Upper lobe of left lung (tissue), 6 donors: Measurements from ENCODE around the gene PSMG3. TPM values are rescaled to one million over a fixed set of nuclear protein-coding genes. Genes with fewer than 3 reads are reported as not detected.

Experiments used
- ATAC-seq, 2 donors: fragments of 200-7000 bp; cut with Tn5 transposase; one replicate each; pipeline ENCODE4 v1.9.1; 2022; ENCODE audit warnings: mild to moderate bottlenecking in 2 of 2, moderate library complexity in 2 of 2; ENCODE audit not compliant: low FRiP score in 2 of 2
- DNase-seq, 2 donors: peaks; one replicate each; pipeline ENCODE4 v3.0.0-alpha.2; 2019 to 2020
- H3K27ac ChIP-seq, 4 donors: fragments of 200-600 bp; sonication (generic); one replicate each; pipeline ENCODE4 v1.5.1; 2016 to 2019
- H3K27me3 ChIP-seq, 4 donors: fragments of 200-600 bp; sonication (generic); one replicate each; pipeline ENCODE4 v1.5.1; 2017 to 2019
- H3K36me3 ChIP-seq, 4 donors: fragments of 200-600 bp; sonication (generic); one replicate each; pipeline ENCODE4 v1.5.1; 2016 to 2019
- H3K4me1 ChIP-seq, 4 donors: fragments of 200-600 bp; sonication (generic); one replicate each; pipeline ENCODE4 v1.5.1; 2018 to 2019
- H3K4me3 ChIP-seq, 4 donors: fragments of 200-600 bp; sonication (generic); one replicate each; pipeline ENCODE4 v1.5.1; 2017 to 2019; ENCODE audit warnings: mild to moderate bottlenecking in 2 of 4, moderate library complexity in 1 of 4
- H3K9me3 ChIP-seq, 4 donors: fragments of 200-600 bp; sonication (generic); one replicate each; pipeline ENCODE4 v1.5.1; 2018 to 2019
- CTCF ChIP-seq, 6 experiments: fragments of 450-650 bp in 4 of 6; fragments of 200-600 bp in 2 of 6; sonication (generic) in 2 of 6; IDR thresholded peaks; one replicate each; pipeline ENCODE4 v1.5.1; 2016 to 2019; ENCODE audit warnings: antibody characterized with exemption in 6 of 6
- EP300 ChIP-seq, 4 donors: sonication (generic); formaldehyde crosslinking; IDR thresholded peaks; one replicate each; pipeline ENCODE4 v1.5.1; 2017; ENCODE audit warnings: antibody characterized with exemption in 4 of 4, control low read depth in 2 of 4
- POLR2A ChIP-seq, 4 donors: fragments of 450-650 bp; IDR thresholded peaks; one replicate each; pipeline ENCODE4 v1.5.1; 2016 to 2017; ENCODE audit warnings: antibody characterized with exemption in 4 of 4, mild to moderate bottlenecking in 2 of 4
- POLR2AphosphoS5 ChIP-seq, 2 donors: sonication (generic); formaldehyde crosslinking; IDR thresholded peaks; one replicate each; pipeline ENCODE4 v1.5.1; 2017; ENCODE audit warnings: antibody characterized with exemption in 2 of 2
- WGBS, 2 donors: methylation state at CpG; one replicate each; pipeline ENCODE4 v1.1.5; 2017 to 2018; 5-methylcytosine and 5-hydroxymethylcytosine counted together
- total RNA-seq, 6 donors: library from RNA; depleted of rRNA in 4 of 6; stranded (reverse); fragments of >200 nt in 4 of 6; gene quantifications; one replicate each; pipeline versions ENCODE4 v1.1.0 to v1.2.1, GENCODE V29; 2016 to 2021
- donor health status: DM: no; HTN: no; CAD: no; lungs with moderate emphysema.
- donor health status: DM: no; HTN: yes; CAD: no; lungs with severe emphysema.

PSMG3 gene
- total RNA-seq, 6 donors from 2014 or later = 19.0 to 53.1 (median 21.6) TPM

GRCh38 chr7:1561036-1561940, 8.5 kb downstream of the PSMG3 start:
- WGBS, 2 donors = 84 to 85% methylated on average over 14 to 30 of the region's 34 CpGs

GRCh38 chr7:1560620-1561031, 9.2 kb downstream of the PSMG3 start:
- WGBS, 2 donors = 69 to 81% methylated on average over 6 to 8 of the region's 13 CpGs
- Histone ChIP-seq H3K4me3 (no peak overlapping the region), H3K27ac (no peak overlapping the region), H3K4me1 (peaks cover 0 to 17% (median 6%) of the 10 kb centered on the region in 4 donors), H3K9me3 (no peaks in the 10 kb centered on the region), H3K27me3 (no peaks in the 10 kb centered on the region), H3K36me3 (peaks cover 0 to 7% (median 3%) of the 10 kb centered on the region in 4 donors)
- ATAC-seq = no peak
- peak in 1 of 2 donors; percentile 50 for DNase-seq
- TF ChIP-seq POLR2A (IDR thresholded peaks at IDR 0.05) = no peak

More at GRCh38 chr7:1561036-1561940, 8.5 kb downstream of the PSMG3 start:
- Histone ChIP-seq H3K27ac (no peak overlapping the region), H3K36me3 (peaks cover 0 to 9% (median 3%) of the 10 kb centered on the region in 4 donors), H3K4me3 (no peak overlapping the region), H3K9me3 (no peaks in the 10 kb centered on the region), H3K27me3 (no peaks in the 10 kb centered on the region), H3K4me1 (peaks cover 0 to 11% (median 2%) of the 10 kb centered on the region in 4 donors)
- ATAC-seq = no peak
- no peak for TF ChIP-seq EP300 (IDR thresholded peaks at IDR 0.05)
- TF ChIP-seq POLR2AphosphoS5 (IDR thresholded peaks at IDR 0.05) = no peak
- TF ChIP-seq CTCF (IDR thresholded peaks at IDR 0.05) = no peak
- TF ChIP-seq POLR2A (IDR thresholded peaks at IDR 0.05) = no peak
- peak in 1 of 2 donors; percentile 71 for DNase-seq

- Histone ChIP-seq H3K27ac (peak overlapping the region in 2 of 4 donors; percentile 23 to 32), H3K36me3 (peaks cover 0 to under 1% (median 0%) of the 10 kb centered on the region in 4 donors), H3K4me1 (peaks cover 0 to 24% (median 13%) of the 10 kb centered on the region in 4 donors), H3K27me3 (no peaks in the 10 kb centered on the region), H3K4me3 (no peak overlapping the region), H3K9me3 (no peaks in the 10 kb centered on the region)
- DNase-seq (peak in 1 of 2 donors; percentile 79), ATAC-seq (no peak)
- no peak for TF ChIP-seq CTCF (IDR thresholded peaks at IDR 0.05)
- no peak for TF ChIP-seq EP300 (IDR thresholded peaks at IDR 0.05)
- no peak for TF ChIP-seq POLR2AphosphoS5 (IDR thresholded peaks at IDR 0.05)
- TF ChIP-seq POLR2A (IDR thresholded peaks at IDR 0.05) = no peak
- 81 to 86% methylated on average over 6 to 20 of the region's 28 CpGs for WGBS, 2 donors
Observed at GRCh38 chr7:1559626-1560590, 9.9 kb downstream of the PSMG3 start.

- H3K4me3 ChIP-seq = no peak overlapping the region
- WGBS, 2 donors = 79 to 97% methylated on average over 6 to 27 of the region's 32 CpGs
- no peaks in the 10 kb centered on the region for H3K27me3 ChIP-seq
- ATAC-seq = no peak
- TF ChIP-seq POLR2A (IDR thresholded peaks at IDR 0.05) (no peak), POLR2AphosphoS5 (IDR thresholded peaks at IDR 0.05) (no peak), EP300 (IDR thresholded peaks at IDR 0.05) (no peak), CTCF (IDR thresholded peaks at IDR 0.05) (no peak)
- H3K36me3 ChIP-seq = no peaks in the 10 kb centered on the region
- peak overlapping the region in 1 of 4 donors; percentile 32 for H3K27ac ChIP-seq
- peaks cover 0 to 24% (median 13%) of the 10 kb centered on the region in 4 donors for H3K4me1 ChIP-seq
- DNase-seq = peak; percentile 47 to 84
- no peaks in the 10 kb centered on the region for H3K9me3 ChIP-seq
Observed at GRCh38 chr7:1558841-1559625, 10.8 kb downstream of the PSMG3 start.
